SJSA1 (cell line): ENCODE results near the gene BBX. TPM values are rescaled to one million over a fixed set of nuclear protein-coding genes. Genes with fewer than 3 reads are reported as not detected.
"Not testable (repeated sequence)": the region's sequence is repeated elsewhere in the genome, so short reads cannot be mapped to it uniquely, and the experiment has no call there.

Experiments used
- DNase-seq, 2 experiments: peaks; one replicate each; pipeline ENCODE4 v3.0.0-alpha.2; 2015 to 2020; ENCODE audit warnings: low spot score in 2 of 2, low read depth in 1 of 2
- H3K27ac ChIP-seq: fragments of 250-450 bp; sonication (Bioruptor Pico); 2 replicates; pipeline ENCODE4 v1.5.1; 2020; ENCODE audit warnings: mild to moderate bottlenecking, moderate library complexity
- H3K27me3 ChIP-seq: fragments of 250-450 bp; sonication (Bioruptor Pico); replicated peaks from 2 replicates; pipeline ENCODE4 v1.5.1; 2020; ENCODE audit warnings: mild to moderate bottlenecking, moderate library complexity
- H3K36me3 ChIP-seq: fragments of 250-450 bp; sonication (Bioruptor Pico); 2 replicates; pipeline ENCODE4 v1.5.1; 2020; ENCODE audit warnings: mild to moderate bottlenecking
- H3K4me1 ChIP-seq: fragments of 250-450 bp; sonication (Bioruptor Pico); replicated peaks from 2 replicates; pipeline ENCODE4 v1.6.1; 2021; ENCODE audit warnings: mild to moderate bottlenecking
- H3K4me3 ChIP-seq: fragments of 250-450 bp; sonication (Bioruptor Pico); 2 replicates; pipeline ENCODE4 v1.5.1; 2020; ENCODE audit warnings: mild to moderate bottlenecking
- H3K9me3 ChIP-seq: fragments of 250-450 bp; sonication (Bioruptor Pico); replicated peaks from 2 replicates; pipeline ENCODE4 v1.5.1; 2020; ENCODE audit warnings: mild to moderate bottlenecking
- total RNA-seq: library from RNA; depleted of rRNA; stranded (reverse); fragments of >200 nt; shearing (Covaris generic); gene quantifications from 2 replicates; pipeline ENCODE4 v1.2.3, GENCODE V29; 2014

Gene BBX
- total RNA-seq, 1 experiment from 2014 or later = 42.0 TPM

- Histone ChIP-seq H3K4me1 (peaks cover 5% of the 10 kb centered on the region), H3K9me3 (no peaks in the 10 kb centered on the region), H3K27me3 (no peaks in the 10 kb centered on the region), H3K4me3 (no peak overlapping the region), H3K27ac (no peak overlapping the region), H3K36me3 (no peaks in the 10 kb centered on the region)
- DNase-seq = no peak
Observed at GRCh38 chr3:107560166-107560565, 37.4 kb downstream of the BBX start.

GRCh38 chr3:107561980-107562379, 39.2 kb downstream of the BBX start:
- no peak overlapping the region for H3K4me3 ChIP-seq
- DNase-seq = peak in 1 of 2 experiments; percentile 35
- H3K27ac ChIP-seq = no peak overlapping the region
- H3K36me3 ChIP-seq = no peaks in the 10 kb centered on the region
- no peaks in the 10 kb centered on the region for H3K9me3 ChIP-seq
- H3K27me3 ChIP-seq = no peaks in the 10 kb centered on the region
- peaks cover 5% of the 10 kb centered on the region for H3K4me1 ChIP-seq

GRCh38 chr3:107562969-107563529, 40.3 kb downstream of the BBX start:
- Histone ChIP-seq H3K36me3 (no peaks in the 10 kb centered on the region), H3K4me1 (peaks cover 5% of the 10 kb centered on the region), H3K27me3 (no peaks in the 10 kb centered on the region), H3K9me3 (no peaks in the 10 kb centered on the region), H3K27ac (no peak overlapping the region), H3K4me3 (no peak overlapping the region)
- DNase-seq = no peak

- H3K9me3 ChIP-seq, H3K4me1 ChIP-seq, H3K36me3 ChIP-seq, DNase-seq, H3K4me3 ChIP-seq, H3K27ac ChIP-seq, H3K27me3 ChIP-seq: not testable (repeated sequence)
Observed at GRCh38 chr3:107565244-107565643, 42.5 kb downstream of the BBX start.

- H3K4me3 ChIP-seq, H3K36me3 ChIP-seq, H3K27ac ChIP-seq, DNase-seq, H3K9me3 ChIP-seq, H3K27me3 ChIP-seq, H3K4me1 ChIP-seq: not testable (repeated sequence)
Observed at GRCh38 chr3:107571089-107571488, 48.3 kb downstream of the BBX start.

- not testable (repeated sequence) for H3K4me1 ChIP-seq, H3K36me3 ChIP-seq, H3K9me3 ChIP-seq, H3K4me3 ChIP-seq, DNase-seq, H3K27me3 ChIP-seq, H3K27ac ChIP-seq
Observed at GRCh38 chr3:107571492-107571891, 48.7 kb downstream of the BBX start.

GRCh38 chr3:107574650-107575049, 51.9 kb downstream of the BBX start:
- H3K36me3 ChIP-seq = no peaks in the 10 kb centered on the region; the same call in 1 of the 2 replicates
- no peak overlapping the region for H3K27ac ChIP-seq
- no peaks in the 10 kb centered on the region for H3K27me3 ChIP-seq
- H3K4me1 ChIP-seq = peaks cover 7% of the 10 kb centered on the region; the same call in 1 of the 2 replicates
- no peak for DNase-seq
- H3K4me3 ChIP-seq = no peak overlapping the region
- no peaks in the 10 kb centered on the region for H3K9me3 ChIP-seq

GRCh38 chr3:107578091-107578490, 55.3 kb downstream of the BBX start:
- Histone ChIP-seq H3K27ac (no peak overlapping the region), H3K36me3 (no peaks in the 10 kb centered on the region; the same call in 1 of the 2 replicates), H3K4me3 (no peak overlapping the region), H3K4me1 (peaks cover 7% of the 10 kb centered on the region; the same call in 1 of the 2 replicates), H3K27me3 (no peaks in the 10 kb centered on the region), H3K9me3 (no peaks in the 10 kb centered on the region)
- no peak for DNase-seq

GRCh38 chr3:107578523-107578922, 55.8 kb downstream of the BBX start:
- H3K4me3 ChIP-seq = no peak overlapping the region
- no peak for DNase-seq
- H3K36me3 ChIP-seq = no peaks in the 10 kb centered on the region; the same call in 1 of the 2 replicates
- H3K4me1 ChIP-seq = peaks cover 3% of the 10 kb centered on the region; the same call in 1 of the 2 replicates
- no peaks in the 10 kb centered on the region for H3K27me3 ChIP-seq
- no peak overlapping the region for H3K27ac ChIP-seq
- no peaks in the 10 kb centered on the region for H3K9me3 ChIP-seq

- no peak overlapping the region for H3K4me3 ChIP-seq
- H3K36me3 ChIP-seq = no peaks in the 10 kb centered on the region; the same call in 1 of the 2 replicates
- no peaks in the 10 kb centered on the region for H3K27me3 ChIP-seq
- no peaks in the 10 kb centered on the region for H3K9me3 ChIP-seq
- H3K27ac ChIP-seq = no peak overlapping the region
- H3K4me1 ChIP-seq = no peaks in the 10 kb centered on the region
- no peak for DNase-seq
Observed at GRCh38 chr3:107579371-107579770, 56.6 kb downstream of the BBX start.

GRCh38 chr3:107581230-107581629, 58.5 kb downstream of the BBX start:
- Histone ChIP-seq H3K9me3 (no peaks in the 10 kb centered on the region), H3K36me3 (no peaks in the 10 kb centered on the region; the same call in 1 of the 2 replicates), H3K4me3 (no peak overlapping the region), H3K4me1 (no peaks in the 10 kb centered on the region), H3K27me3 (no peaks in the 10 kb centered on the region), H3K27ac (no peak overlapping the region)
- DNase-seq = no peak

GRCh38 chr3:107588217-107588616, 65.5 kb downstream of the BBX start:
- Histone ChIP-seq H3K27ac (no peak overlapping the region), H3K4me1 (no peaks in the 10 kb centered on the region), H3K36me3 (no peaks in the 10 kb centered on the region), H3K27me3 (no peaks in the 10 kb centered on the region), H3K9me3 (no peaks in the 10 kb centered on the region), H3K4me3 (no peak overlapping the region)
- DNase-seq = no peak

GRCh38 chr3:107589454-107589853, 66.7 kb downstream of the BBX start:
- H3K4me3 ChIP-seq = no peak overlapping the region
- no peaks in the 10 kb centered on the region for H3K4me1 ChIP-seq
- H3K27ac ChIP-seq = no peak overlapping the region
- no peaks in the 10 kb centered on the region for H3K27me3 ChIP-seq
- H3K9me3 ChIP-seq = no peaks in the 10 kb centered on the region
- no peaks in the 10 kb centered on the region for H3K36me3 ChIP-seq
- no peak for DNase-seq

- H3K36me3 ChIP-seq = no peaks in the 10 kb centered on the region
- no peaks in the 10 kb centered on the region for H3K27me3 ChIP-seq
Observed at GRCh38 chr3:107590786-107591185, 68.0 kb downstream of the BBX start.

GRCh38 chr3:107592073-107592472, 69.3 kb downstream of the BBX start:
- Histone ChIP-seq H3K36me3 (no peaks in the 10 kb centered on the region), H3K9me3 (no peaks in the 10 kb centered on the region), H3K4me3 (no peak overlapping the region), H3K4me1 (no peaks in the 10 kb centered on the region), H3K27me3 (no peaks in the 10 kb centered on the region), H3K27ac (no peak overlapping the region)
- DNase-seq = no peak

More at GRCh38 chr3:107590786-107591185, 68.0 kb downstream of the BBX start:
- Histone ChIP-seq H3K4me1 (no peaks in the 10 kb centered on the region), H3K27ac (no peak overlapping the region), H3K4me3 (no peak overlapping the region), H3K9me3 (no peaks in the 10 kb centered on the region)
- no peak for DNase-seq
